ENCODE data around the gene SLAMF6.

The SLAMF6 gene

DNA sequence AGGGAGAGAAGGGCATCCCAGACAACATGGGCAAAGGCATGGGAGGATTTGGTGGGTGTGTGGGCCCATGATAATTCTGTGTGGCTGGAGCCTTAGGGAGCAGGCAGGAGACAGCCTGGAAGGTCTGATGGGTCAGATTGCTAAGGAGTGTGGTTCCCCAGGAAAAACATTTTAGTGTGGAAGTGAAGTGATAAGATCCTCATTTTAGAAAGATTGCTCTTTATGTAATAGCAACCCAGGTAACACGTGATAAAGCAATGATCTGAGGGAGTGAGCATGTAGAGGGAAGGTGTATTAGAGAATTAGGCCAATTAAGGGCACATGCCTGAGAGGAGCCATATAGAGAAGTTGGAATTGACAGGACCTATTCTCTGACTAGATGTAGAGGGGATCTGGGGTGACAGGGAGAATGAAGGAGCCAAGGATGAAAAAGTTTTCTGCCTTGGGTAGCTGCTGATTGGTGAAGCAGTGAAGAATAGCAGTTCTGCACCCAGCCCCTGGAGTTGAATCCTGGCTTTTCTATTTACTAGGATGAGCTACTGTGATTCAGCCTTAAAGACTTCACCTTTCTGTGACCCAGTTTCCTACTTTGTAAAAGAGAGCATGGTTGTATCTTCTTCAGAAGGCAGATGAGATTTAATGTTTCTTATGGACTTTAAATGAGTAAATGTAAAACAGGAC, 18.7 kb upstream of the SLAMF6 start:
- TF ChIP-seq, protein P1, sequence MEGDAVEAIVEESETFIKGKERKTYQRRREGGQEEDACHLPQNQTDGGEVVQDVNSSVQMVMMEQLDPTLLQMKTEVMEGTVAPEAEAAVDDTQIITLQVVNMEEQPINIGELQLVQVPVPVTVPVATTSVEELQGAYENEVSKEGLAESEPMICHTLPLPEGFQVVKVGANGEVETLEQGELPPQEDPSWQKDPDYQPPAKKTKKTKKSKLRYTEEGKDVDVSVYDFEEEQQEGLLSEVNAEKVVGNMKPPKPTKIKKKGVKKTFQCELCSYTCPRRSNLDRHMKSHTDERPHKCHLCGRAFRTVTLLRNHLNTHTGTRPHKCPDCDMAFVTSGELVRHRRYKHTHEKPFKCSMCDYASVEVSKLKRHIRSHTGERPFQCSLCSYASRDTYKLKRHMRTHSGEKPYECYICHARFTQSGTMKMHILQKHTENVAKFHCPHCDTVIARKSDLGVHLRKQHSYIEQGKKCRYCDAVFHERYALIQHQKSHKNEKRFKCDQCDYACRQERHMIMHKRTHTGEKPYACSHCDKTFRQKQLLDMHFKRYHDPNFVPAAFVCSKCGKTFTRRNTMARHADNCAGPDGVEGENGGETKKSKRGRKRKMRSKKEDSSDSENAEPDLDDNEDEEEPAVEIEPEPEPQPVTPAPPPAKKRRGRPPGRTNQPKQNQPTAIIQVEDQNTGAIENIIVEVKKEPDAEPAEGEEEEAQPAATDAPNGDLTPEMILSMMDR (IDR thresholded peaks at IDR 0.05): no peak
- TF ChIP-seq ZFX (IDR thresholded peaks at IDR 0.05; ENCODE audit: borderline replicate concordance): no peak
- H3K27ac ChIP-seq: no peak overlapping the region

DNA sequence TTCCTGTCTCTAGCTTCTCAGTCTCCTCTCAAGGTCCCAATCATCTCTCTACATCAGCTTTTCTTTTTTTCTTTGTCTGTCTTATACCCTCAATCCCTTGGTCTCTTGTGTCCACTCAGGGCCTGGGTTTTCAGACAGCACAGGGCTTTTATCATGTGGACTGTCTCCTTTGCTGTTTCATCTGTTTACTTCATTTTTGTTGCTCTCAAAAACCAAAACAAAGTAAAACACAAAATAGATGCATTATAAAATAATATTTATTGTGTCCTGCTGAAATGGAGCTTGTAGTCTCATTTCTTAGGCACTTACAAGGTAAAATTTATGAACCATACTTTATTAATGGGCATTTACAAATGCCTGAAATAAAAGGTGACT, 17.8 kb upstream of the SLAMF6 start:
- no peak for TF ChIP-seq ZFX (IDR thresholded peaks at IDR 0.05; ENCODE audit: borderline replicate concordance)
- TF ChIP-seq, protein P1 (IDR thresholded peaks at IDR 0.05): no peak
- no peak overlapping the region for H3K27ac ChIP-seq

DNA sequence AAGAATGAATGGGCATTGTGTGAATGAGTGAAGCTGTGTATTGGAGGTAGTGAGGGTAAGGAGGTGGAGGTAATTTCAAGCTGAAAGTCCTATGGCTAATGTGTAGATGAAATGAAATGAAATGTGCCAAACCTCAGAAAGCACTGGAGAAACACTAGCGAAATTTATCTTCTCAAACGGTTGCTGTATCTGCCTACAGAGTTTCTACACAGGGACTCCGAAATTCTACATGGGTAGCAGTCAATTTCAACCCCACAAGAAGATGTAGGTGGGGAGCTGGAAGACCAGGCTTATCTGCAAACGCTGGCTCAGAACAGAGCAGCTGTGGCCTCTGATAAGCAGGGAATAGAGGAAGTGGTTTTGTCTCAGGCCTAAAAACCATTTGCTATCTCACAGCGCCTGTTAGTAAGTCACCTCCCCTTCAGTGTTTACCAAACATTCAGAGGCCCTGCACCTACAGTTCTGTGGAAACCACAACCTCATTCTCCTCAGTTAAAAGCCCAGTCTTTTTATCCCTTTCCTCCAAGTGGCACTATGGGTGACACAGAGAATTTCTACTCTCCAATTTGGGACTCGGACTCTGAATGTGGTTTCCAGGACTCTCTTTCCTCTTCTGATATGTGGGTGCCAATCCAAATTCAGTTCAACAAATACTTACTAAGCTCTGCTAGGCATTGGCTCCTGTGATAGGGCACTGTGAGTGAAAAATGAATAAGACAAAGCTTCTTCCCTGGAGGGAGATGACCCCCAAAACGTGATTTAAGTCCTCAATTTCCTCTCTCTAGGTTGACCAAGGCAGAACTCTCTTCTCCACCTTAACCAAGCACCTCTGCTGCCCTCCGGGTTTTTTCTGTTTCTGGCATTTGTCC, 17.2 kb upstream of the SLAMF6 start:
- TF ChIP-seq, protein P1 (IDR thresholded peaks at IDR 0.05): no peak
- no peak for TF ChIP-seq ZFX (IDR thresholded peaks at IDR 0.05; ENCODE audit: borderline replicate concordance)
- no peak overlapping the region for H3K27ac ChIP-seq

DNA sequence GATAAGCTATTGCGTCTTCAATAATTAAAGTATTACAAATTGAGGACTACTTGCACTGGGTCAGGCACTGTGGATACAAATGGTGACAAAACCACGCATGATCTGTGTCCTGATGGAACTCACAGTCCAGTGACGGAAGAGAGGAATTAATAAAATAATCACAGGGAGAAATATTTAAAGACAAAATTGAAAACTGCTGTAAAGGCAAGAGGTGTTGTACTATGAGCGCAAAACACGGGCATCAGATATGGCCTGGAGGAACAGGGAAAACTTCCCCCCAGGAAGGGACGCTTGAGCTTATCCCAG, 16.6 kb upstream of the SLAMF6 start:
- TF ChIP-seq, protein P1 (IDR thresholded peaks at IDR 0.05): no peak
- no peak for TF ChIP-seq ZFX (IDR thresholded peaks at IDR 0.05; ENCODE audit: borderline replicate concordance)
- H3K27ac ChIP-seq: no peak overlapping the region

DNA sequence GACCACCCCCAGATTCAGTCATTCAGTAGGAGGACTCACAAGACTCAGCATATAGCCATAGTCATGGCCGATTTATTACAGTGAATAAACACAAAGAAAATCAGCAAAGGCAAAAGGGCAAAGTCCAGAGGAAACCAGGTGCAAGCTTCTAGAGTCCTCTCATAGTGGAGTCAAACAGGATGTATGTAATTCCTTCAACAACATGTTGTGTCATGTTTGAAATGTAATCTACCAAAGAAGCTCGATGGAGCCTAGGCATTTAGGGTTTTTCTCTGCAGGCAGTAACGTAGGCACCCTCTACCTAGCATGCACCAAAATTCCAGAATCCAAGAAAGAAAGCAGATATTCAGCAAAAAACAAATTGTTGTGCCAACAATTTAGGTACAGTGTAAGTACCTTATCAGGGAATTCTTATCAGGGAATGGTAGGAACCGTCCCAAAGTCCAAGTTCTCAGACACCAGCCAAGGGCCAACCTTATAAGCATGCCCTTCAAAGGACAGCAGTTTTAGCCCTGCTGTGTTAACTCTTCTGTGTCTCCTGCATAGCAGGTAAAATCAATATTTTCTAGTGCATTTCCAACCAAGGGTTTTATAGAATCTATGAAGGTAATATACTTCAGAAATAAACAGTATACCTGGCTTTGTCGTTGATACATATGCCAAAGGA, 16.1 kb upstream of the SLAMF6 start:
- no peak overlapping the region for H3K27ac ChIP-seq
- no peak for TF ChIP-seq ZFX (IDR thresholded peaks at IDR 0.05; ENCODE audit: borderline replicate concordance)
- TF ChIP-seq, protein P1 (IDR thresholded peaks at IDR 0.05): no peak

DNA sequence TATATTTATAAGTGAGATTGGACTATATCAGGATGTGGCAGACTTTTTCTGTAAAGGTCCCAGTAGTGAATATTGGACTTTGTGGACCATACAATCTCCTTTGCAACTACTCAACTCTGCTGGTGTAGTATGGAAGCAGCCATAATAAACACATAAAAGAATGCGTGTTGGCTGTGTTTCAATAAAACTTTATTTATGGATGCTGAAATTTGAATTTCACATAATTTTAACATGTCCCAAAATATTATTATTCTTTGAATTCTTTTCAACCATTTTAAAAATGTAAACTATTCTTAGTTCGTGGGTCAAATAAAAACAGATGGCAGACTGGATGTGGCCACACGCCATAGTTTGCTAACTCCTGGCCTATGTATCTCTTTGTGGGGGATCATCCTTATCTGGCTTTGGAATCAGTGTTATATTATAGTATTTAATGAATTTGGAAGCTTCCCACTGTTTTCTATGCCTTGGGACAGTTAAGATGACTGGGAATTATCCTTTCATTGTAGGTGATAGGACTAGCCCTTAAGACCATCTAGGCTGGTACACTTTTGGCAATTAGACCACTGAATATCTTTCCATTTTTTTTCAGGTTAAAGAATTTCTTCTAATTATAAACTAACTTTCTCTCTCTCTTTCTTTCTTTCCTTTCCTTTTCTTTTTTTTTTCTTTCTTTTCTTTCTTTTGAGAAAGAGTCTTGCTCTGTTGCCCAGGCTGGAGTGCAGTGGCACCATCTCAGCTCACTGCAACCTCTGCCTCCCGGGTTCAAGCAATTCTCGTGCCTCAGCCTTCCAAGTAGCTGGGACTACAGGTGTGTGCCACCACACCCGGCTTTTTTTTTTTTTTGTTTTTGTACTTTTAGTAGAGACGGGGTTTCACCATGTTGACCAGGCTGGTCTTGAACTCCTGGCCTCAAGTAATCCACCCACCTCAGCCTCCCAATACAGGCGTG, 14.9 kb upstream of the SLAMF6 start:
- no peak overlapping the region for H3K27ac ChIP-seq
- TF ChIP-seq, protein P1 (IDR thresholded peaks at IDR 0.05): no peak
- TF ChIP-seq ZFX (IDR thresholded peaks at IDR 0.05; ENCODE audit: borderline replicate concordance): no peak

All from 22Rv1 (cell line).